Thyroid gland (tissue), 4 donors: ENCODE results near the gene ACTN3. TPM values are rescaled to one million over a fixed set of nuclear protein-coding genes. Genes with fewer than 3 reads are reported as not detected.
A peak's percentile ranks its signal among the peaks of the same experiment; 100 is the strongest.
"Not testable (repeated sequence)": the region's sequence is repeated elsewhere in the genome, so short reads cannot be mapped to it uniquely, and the experiment has no call there.

Experiments used
- DNase-seq, 2 donors: peaks; one replicate each; pipeline ENCODE4 v3.0.0-alpha.2; 2019
- H3K27ac ChIP-seq, 3 donors: fragments of 200-600 bp; sonication (generic); 1 replicate in 2 of 3; 2 replicates in 1 of 3; pipeline ENCODE4 v1.5.1; 2016 to 2019; ENCODE audit warnings: mild to moderate bottlenecking in 1 of 3, moderate library complexity in 1 of 3
- H3K27me3 ChIP-seq: fragments of 200-600 bp; sonication (generic); one replicate; pipeline ENCODE4 v1.5.1; 2019
- H3K36me3 ChIP-seq, 2 donors: fragments of 200-600 bp; sonication (generic); one replicate each; pipeline ENCODE4 v1.5.1; 2016 to 2019
- H3K4me1 ChIP-seq, 2 donors: fragments of 200-600 bp; sonication (generic); one replicate each; pipeline ENCODE4 v1.5.1; 2017 to 2019
- H3K4me3 ChIP-seq, 3 donors: fragments of 200-600 bp; sonication (generic); replicated peaks in 1 of 3; 1 replicate in 2 of 3; 2 replicates in 1 of 3; pipeline ENCODE4 v1.5.1; 2016; ENCODE audit warnings: mild to moderate bottlenecking in 1 of 3
- H3K9me3 ChIP-seq: fragments of 200-600 bp; sonication (generic); one replicate; pipeline ENCODE4 v1.5.1; 2017
- CTCF ChIP-seq, 6 experiments: fragments of 200-600 bp in 3 of 6; fragments of 450-650 bp in 3 of 6; sonication (generic) in 3 of 6; IDR thresholded peaks; one replicate each; pipeline ENCODE4 v1.5.1; 2016 to 2019; ENCODE audit warnings: antibody characterized with exemption in 6 of 6, mild to moderate bottlenecking in 2 of 6, inconsistent platforms in 1 of 6, moderate library complexity in 1 of 6
- POLR2A ChIP-seq, 2 donors: fragments of 450-650 bp; IDR thresholded peaks; one replicate each; pipeline ENCODE4 v1.6.1; 2017; ENCODE audit warnings: antibody characterized with exemption in 2 of 2, mild to moderate bottlenecking in 2 of 2, moderate library complexity in 1 of 2
- WGBS, 2 donors: methylation state at CpG; one replicate each; pipeline ENCODE4 v1.1.5; 2017; 5-methylcytosine and 5-hydroxymethylcytosine counted together
- intact Hi-C: fragments of 100-400 bp; cut with DNase I; formaldehyde crosslinking; loops from one replicate; pipeline ENCODE4 v1.15.1; 2023
- total RNA-seq, 4 donors: library from RNA; depleted of rRNA; stranded (reverse); fragments of >200 nt; gene quantifications; one replicate each; pipeline ENCODE4 v1.2.3, GENCODE V29; 2016

ACTN3 gene
- total RNA-seq, 4 donors from 2014 or later = 0.27 TPM; not detected in 3

- H3K9me3 ChIP-seq = no peaks in the 10 kb centered on the region
- H3K27ac ChIP-seq = no peak overlapping the region
- no peak for TF ChIP-seq POLR2A (IDR thresholded peaks at IDR 0.05)
- no peak for TF ChIP-seq CTCF (IDR thresholded peaks at IDR 0.05)
- H3K4me1 ChIP-seq = peaks cover 0 to 3% of the 10 kb centered on the region in 2 donors
- intact Hi-C loops = no loop called here
- WGBS, 2 donors = 88 to 91% methylated on average over 4 of the region's 4 CpGs
- no peak for DNase-seq
- no peak overlapping the region for H3K4me3 ChIP-seq
- H3K27me3 ChIP-seq = no peaks in the 10 kb centered on the region
- peaks cover 6 to 9% of the 10 kb centered on the region in 2 donors for H3K36me3 ChIP-seq
These were observed 54.0 kb downstream of the ACTN3 start for GRCh38 chr11:66600631-66601233.

DNA sequence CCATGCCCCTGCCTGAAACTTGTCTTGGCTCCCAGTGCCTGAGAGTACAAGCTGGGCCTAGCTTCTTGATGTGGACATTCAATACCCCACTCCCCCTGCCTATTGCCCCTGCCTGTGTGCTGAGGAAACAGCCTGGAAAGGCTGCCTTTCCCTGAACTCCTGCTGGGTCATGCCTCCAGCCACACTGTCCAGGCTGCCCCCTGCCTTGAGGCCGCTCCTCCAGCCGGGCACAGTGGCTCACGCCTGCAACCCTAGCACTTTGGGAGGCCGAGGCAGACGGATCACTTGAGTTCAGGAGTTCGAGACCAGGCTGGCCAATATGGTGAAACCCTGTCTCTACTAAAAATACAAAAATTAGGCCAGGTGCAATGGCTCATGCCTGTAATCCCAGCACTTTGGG, 56.4 kb downstream of the ACTN3 start:
- no peaks in the 10 kb centered on the region for H3K9me3 ChIP-seq
- H3K36me3 ChIP-seq = peaks cover 9 to 13% of the 10 kb centered on the region in 2 donors
- no peak overlapping the region for H3K4me3 ChIP-seq
- H3K27ac ChIP-seq = no peak overlapping the region
- no peak for TF ChIP-seq POLR2A (IDR thresholded peaks at IDR 0.05)
- intact Hi-C loops = no loop called here
- WGBS, 2 donors = 100% methylated on average over 6 of the region's 6 CpGs; no CpG with 5 or more reads in 1 of the 2 donors
- H3K27me3 ChIP-seq = no peaks in the 10 kb centered on the region
- DNase-seq = no peak
- H3K4me1 ChIP-seq = peaks cover 0 to 7% of the 10 kb centered on the region in 2 donors

DNA sequence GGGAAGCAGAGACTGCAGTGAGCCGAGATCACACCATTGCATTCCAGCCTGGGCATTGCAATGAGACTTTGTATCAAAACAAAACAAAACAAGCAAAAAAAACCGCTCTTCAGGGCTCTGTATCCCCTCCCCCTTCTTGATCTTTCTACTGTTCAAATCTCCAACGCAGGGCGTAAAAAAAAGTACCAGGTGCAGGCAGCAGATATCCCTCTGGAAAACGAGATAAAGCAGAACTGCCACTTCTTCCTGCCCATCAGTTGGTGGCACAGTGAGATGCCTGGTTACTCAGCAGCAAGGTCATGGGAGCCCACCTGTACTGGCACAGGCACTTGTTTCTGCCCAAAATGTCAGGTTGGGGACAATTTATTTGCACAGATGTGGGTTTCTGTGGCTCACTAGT, 57.5 kb downstream of the ACTN3 start:
- H3K36me3 ChIP-seq = peaks cover 9 to 13% of the 10 kb centered on the region in 2 donors
- DNase-seq = no peak
- TF ChIP-seq CTCF (IDR thresholded peaks at IDR 0.05) (no peak), POLR2A (IDR thresholded peaks at IDR 0.05) (no peak)
- H3K27me3 ChIP-seq = no peaks in the 10 kb centered on the region
- no peak overlapping the region for H3K27ac ChIP-seq
- H3K4me3 ChIP-seq = no peak overlapping the region
- H3K9me3 ChIP-seq = no peaks in the 10 kb centered on the region
- H3K4me1 ChIP-seq = peaks cover 0 to 7% of the 10 kb centered on the region in 2 donors
- intact Hi-C loops = no loop called here
- 91% methylated on average over 5 of the region's 5 CpGs for WGBS, 2 donors

DNA sequence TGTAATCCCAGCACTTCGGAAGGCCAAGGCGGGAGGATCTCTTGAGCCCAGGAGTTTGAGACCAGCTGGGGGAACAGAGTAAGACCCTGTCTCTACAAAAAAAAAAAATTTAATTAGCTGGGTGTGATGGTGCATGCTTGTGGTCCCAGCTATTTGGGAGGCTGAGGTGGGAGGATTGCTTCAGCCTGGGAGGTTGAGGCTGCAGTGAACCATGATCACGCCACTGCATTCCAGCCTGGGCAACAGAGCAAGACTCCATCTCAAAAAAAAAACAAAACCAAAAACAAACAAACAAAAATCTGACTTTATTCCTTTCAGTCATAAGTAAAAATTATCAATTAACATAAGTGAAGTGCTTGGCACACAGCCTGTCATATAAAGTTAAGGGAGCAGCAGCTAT, 59.9 kb downstream of the ACTN3 start:
- DNase-seq, H3K4me1 ChIP-seq, H3K9me3 ChIP-seq, H3K4me3 ChIP-seq, intact Hi-C loops, H3K27me3 ChIP-seq: not testable (repeated sequence)
- 96 to 100% methylated on average over 3 of the region's 3 CpGs for WGBS, 2 donors
- H3K27ac ChIP-seq = peak overlapping the region in 2 of 3 donors; percentile 28 to 63
- H3K36me3 ChIP-seq = peaks cover 9 to 13% of the 10 kb centered on the region in 2 donors

- TF ChIP-seq CTCF (IDR thresholded peaks at IDR 0.05) (no peak), POLR2A (IDR thresholded peaks at IDR 0.05) (no peak)
- 46 to 71% methylated on average over 8 of the region's 8 CpGs for WGBS, 2 donors
- Histone ChIP-seq H3K27ac (peak overlapping the region; percentile 28 to 63 (median 32)), H3K36me3 (peaks cover 9 to 13% of the 10 kb centered on the region in 2 donors), H3K9me3 (no peaks in the 10 kb centered on the region), H3K4me1 (peaks cover 0 to 7% of the 10 kb centered on the region in 2 donors), H3K27me3 (no peaks in the 10 kb centered on the region), H3K4me3 (no peak overlapping the region)
- intact Hi-C loops = no loop called here
- DNase-seq = peak; percentile 20 to 46
These were observed 60.6 kb downstream of the ACTN3 start for GRCh38 chr11:66607126-66607834.
